Endothelial cell of umbilical vein (primary cell): Measurements from ENCODE around the gene WBP1L. TPM values are rescaled to one million over a fixed set of nuclear protein-coding genes. Genes with fewer than 3 reads are reported as not detected.

Experiments
- BruUV-seq: library from RNA; stranded (reverse); fragments of 400-500 nt; replicated peaks from 2 replicates; lab custom pipeline; 2021; lab: Mats Ljungman, UMichigan
- CTCF ChIA-PET: fragments of 300-600, 350-600 bp; sonication (Branson Sonifier 250); formaldehyde crosslinking; loops from one replicate; lab custom pipeline; 2021; ENCODE audit warnings: antibody characterized with exemption, inconsistent platforms; lab: Charles Lee
- POLR2A ChIA-PET: fragments of 300-600, 350-600 bp; sonication (Branson Sonifier 250); formaldehyde crosslinking; loops from one replicate; lab custom pipeline; 2021; ENCODE audit warnings: antibody characterized with exemption, inconsistent platforms; lab: Charles Lee
- DNase-seq: peaks from one replicate; pipeline ENCODE4 v3.0.0-alpha.2; 2011; ENCODE audit warnings: low read depth, low spot score
- FAIRE-seq: peaks from 2 replicates; lab custom pipeline; 2011; peaks lifted over from hg19 to GRCh38; lab: Jason Lieb, UNC
- H2AFZ ChIP-seq: 2 replicates; pipeline ENCODE4 v1.6.0; 2012; ENCODE audit warnings: low read depth, low read length, control low read depth, inconsistent platforms
- H3K27ac ChIP-seq: 2 replicates; pipeline ENCODE4 v1.5.1; 2011; ENCODE audit warnings: low read depth, mild to moderate bottlenecking, control low read depth, low read length, moderate library complexity; ENCODE audit not compliant: insufficient read depth
- H3K27me3 ChIP-seq, 2 experiments: 2 replicates each; pipeline versions ENCODE4 v1.6.0 to v1.6.1; 2011; ENCODE audit warnings: low read length in 2 of 2, mixed read lengths in 1 of 2; ENCODE audit not compliant: control insufficient read depth in 2 of 2, insufficient read depth in 2 of 2
- H3K36me3 ChIP-seq, 2 experiments: 2 replicates in 1 of 2; 3 replicates in 1 of 2; pipeline ENCODE4 v1.5.1; 2011; ENCODE audit warnings: low read length in 2 of 2, mild to moderate bottlenecking in 1 of 2, moderate library complexity in 1 of 2; ENCODE audit not compliant: control insufficient read depth in 2 of 2, insufficient read depth in 2 of 2; ENCODE audit errors: extremely low read depth in 1 of 2
- H3K4me1 ChIP-seq: 3 replicates; pipeline ENCODE4 v1.5.1; 2011; ENCODE audit warnings: mild to moderate bottlenecking, low read length; ENCODE audit not compliant: control insufficient read depth, insufficient read depth; ENCODE audit errors: extremely low read depth
- H3K4me2 ChIP-seq: 2 replicates; pipeline ENCODE4 v1.6.1; 2011; ENCODE audit warnings: low read length, control low read depth, mixed read lengths; ENCODE audit not compliant: insufficient read depth
- H3K4me3 ChIP-seq, 3 experiments: fragments of 200-600 bp in 1 of 3; sonication (generic), shearing (Covaris generic) in 1 of 3; replicated peaks in 1 of 3; 2 replicates each; pipeline ENCODE4 v1.5.1; 2011 to 2016; ENCODE audit warnings: control low read depth in 3 of 3, low read length in 3 of 3, mild to moderate bottlenecking in 2 of 3, inconsistent platforms in 1 of 3, low read depth in 1 of 3, moderate library complexity in 1 of 3; ENCODE audit not compliant: insufficient read depth in 1 of 3
- H3K79me2 ChIP-seq: 2 replicates; pipeline ENCODE4 v1.6.0; 2012; ENCODE audit warnings: low read length, inconsistent platforms; ENCODE audit not compliant: control insufficient read depth, insufficient read depth
- H3K9ac ChIP-seq: replicated peaks from 2 replicates; pipeline ENCODE3; 2011; ENCODE audit warnings: low read length, control low read depth; ENCODE audit not compliant: insufficient read depth; ENCODE audit errors: extremely low read depth
- H3K9me1 ChIP-seq: replicated peaks from 3 replicates; pipeline ENCODE4 v1.6.0; 2011; ENCODE audit warnings: mild to moderate bottlenecking, low read length; ENCODE audit not compliant: control insufficient read depth, insufficient read depth; ENCODE audit errors: extremely low read depth
- H3K9me3 ChIP-seq: replicated peaks from 2 replicates; pipeline ENCODE4 v1.5.1; 2012; ENCODE audit warnings: low read length, inconsistent platforms; ENCODE audit not compliant: control insufficient read depth, insufficient read depth
- H4K20me1 ChIP-seq: replicated peaks from 2 replicates; pipeline ENCODE3; 2011; ENCODE audit warnings: mild to moderate bottlenecking, low read length; ENCODE audit not compliant: control insufficient read depth, insufficient read depth; ENCODE audit errors: extremely low read depth
- CTCF ChIP-seq, 2 donors: IDR thresholded peaks; 1 replicate in 1 of 2; 2 replicates in 1 of 2; pipeline ENCODE4 v1.5.1; 2011; ENCODE audit warnings: low read length in 2 of 2, mild to moderate bottlenecking in 2 of 2, moderate library complexity in 2 of 2, control low read depth in 1 of 2, inconsistent platforms in 1 of 2, low read depth in 1 of 2; ENCODE audit not compliant: insufficient read depth in 1 of 2; ENCODE audit errors: extremely low read depth in 1 of 2
- EZH2 ChIP-seq: IDR thresholded peaks from 2 replicates; pipeline ENCODE4 v1.6.1; 2012; ENCODE audit warnings: borderline replicate concordance, low read depth, mild to moderate bottlenecking, moderate library complexity, low read length, inconsistent platforms; ENCODE audit not compliant: severe bottlenecking
- FOS ChIP-seq: IDR thresholded peaks from 2 replicates; pipeline ENCODE4 v1.6.1; 2011; ENCODE audit warnings: mild to moderate bottlenecking, low read length, moderate library complexity, borderline replicate concordance; ENCODE audit not compliant: insufficient read depth
- GATA2 ChIP-seq: IDR thresholded peaks from 2 replicates; pipeline ENCODE4 v1.7.0; 2011; ENCODE audit warnings: low read depth, mild to moderate bottlenecking, moderate library complexity, mixed read lengths, low read length; ENCODE audit not compliant: insufficient read length, insufficient read depth
- JUN ChIP-seq: IDR thresholded peaks from 2 replicates; pipeline ENCODE4 v1.6.1; 2011; ENCODE audit warnings: borderline replicate concordance, low read depth; ENCODE audit not compliant: insufficient read length, insufficient read depth
- MAX ChIP-seq: IDR thresholded peaks from 2 replicates; pipeline ENCODE4 v1.6.1; 2011; ENCODE audit not compliant: insufficient read depth, insufficient read length
- MYC ChIP-seq: IDR thresholded peaks from one replicate; pipeline ENCODE4 v1.6.1; 2011; ENCODE audit warnings: mild to moderate bottlenecking, low read depth, low read length
- POLR2A ChIP-seq: IDR thresholded peaks from 2 replicates; pipeline ENCODE4 v1.6.1; 2012; ENCODE audit warnings: low read depth, mild to moderate bottlenecking, control low read depth, low read length
- POLR2AphosphoS5 ChIP-seq: IDR thresholded peaks from 2 replicates; pipeline ENCODE4 v1.6.1; 2012; ENCODE audit warnings: low read depth, mild to moderate bottlenecking, control low read depth, low read length, moderate library complexity; ENCODE audit not compliant: insufficient read depth
- dilution Hi-C: fragments of 300-500 bp; cut with MboI; formaldehyde crosslinking; loops from one replicate; pipeline ENCODE4 v1.15.0; 2019; ENCODE audit warnings: low sequenced_read_pairs; ENCODE audit not compliant: extremely low pct_ligation_motif_present
- intact Hi-C: fragments of 100-400 bp; cut with micrococcal nuclease; formaldehyde crosslinking; loops from one replicate; pipeline ENCODE4 v1.10.0; 2022
- polyA plus RNA-seq, 4 experiments: library from polyadenylated mRNA; depleted of rRNA in 3 of 4; stranded (reverse) in 3 of 4; unstranded in 1 of 4; fragments of >200 nt; gene quantifications; 2 replicates each; pipeline versions ENCODE4 v1.2.1 to v1.2.3, GENCODE V29; 2011 to 2012; ENCODE audit warnings: missing spikeins in 1 of 4
- total RNA-seq: library from RNA; stranded (reverse); gene quantifications from 2 replicates; pipeline ENCODE4 v1.2.3, GENCODE V29; 2021

The WBP1L gene
- total and polyA plus RNA-seq, 2 donors (not counting 3 experiments of a cell fraction or from before 2014, with no cell fraction given): 46.0 to 70.3 TPM

GRCh38 chr10:102780527-102780808 lies 36.7 kb downstream of the WBP1L start:
- intact Hi-C loops: no loop called here
- CTCF ChIA-PET: interaction anchor here (1.1 kb wide), 1 partner anchor 22 kb away, joined by 4 read pairs; no protein-coding TSS in a partner anchor
- Histone ChIP-seq H3K4me1 (peaks cover 66% of the 10 kb centered on the region), H3K27me3 (no peaks in the 10 kb centered on the region), H3K27ac (no peak overlapping the region), H3K9me3 (no peaks in the 10 kb centered on the region), H3K4me3 (no peak overlapping the region), H2AFZ (no peak overlapping the region), H4K20me1 (no peaks in the 10 kb centered on the region), H3K4me2 (no peak overlapping the region), H3K36me3 (peaks cover 0 to 2% of the 10 kb centered on the region in 2 experiments), H3K9ac (no peak overlapping the region), H3K9me1 (no peaks in the 10 kb centered on the region), H3K79me2 (peaks cover 21% of the 10 kb centered on the region)
- TF ChIP-seq EZH2 (no peak), JUN (no peak), POLR2AphosphoS5 (no peak), FOS (no peak), GATA2 (no peak), MYC (no peak), CTCF (IDR thresholded peaks at IDR 0.05; ENCODE audit: extremely low read depth in 1 of 2, insufficient read depth in 1 of 2, low read depth in 1 of 2, low read length in 2 of 2) (no peak), POLR2A (no peak), MAX (no peak)
- no peak for DNase-seq
- POLR2A ChIA-PET: no interaction called here
- dilution Hi-C loops: no loop called here
- BruUV-seq: no TSS peak
- no peak for FAIRE-seq
